Spleen (tissue), 11 donors: ENCODE measurements around the gene C5. TPM values are rescaled to one million over a fixed set of nuclear protein-coding genes. Genes with fewer than 3 reads are reported as not detected.

ENCODE experiments used
- DNase-seq: peaks from one replicate; pipeline ENCODE4 v3.0.0-alpha.2; 2020
- H3K27ac ChIP-seq, 8 donors: fragments of 200-600 bp; sonication (generic) in 7 of 8; 1 replicate in 4 of 8; 2 replicates in 4 of 8; pipeline versions ENCODE4 v1.5.0 to v1.8.0; 2016 to 2021; ENCODE audit warnings: inconsistent platforms in 4 of 8, mild to moderate bottlenecking in 4 of 8, moderate library complexity in 1 of 8
- H3K27me3 ChIP-seq, 7 donors: fragments of 200-600 bp; sonication (generic) in 6 of 7; replicated peaks in 1 of 7; 1 replicate in 4 of 7; 2 replicates in 3 of 7; pipeline versions ENCODE4 v1.5.0 to v1.8.0; 2016 to 2021; ENCODE audit warnings: inconsistent platforms in 3 of 7, mild to moderate bottlenecking in 1 of 7
- H3K36me3 ChIP-seq, 6 donors: fragments of 200-600 bp; sonication (generic) in 5 of 6; 1 replicate in 4 of 6; 2 replicates in 2 of 6; pipeline versions ENCODE4 v1.5.0 to v1.8.0; 2016 to 2021; ENCODE audit warnings: inconsistent platforms in 2 of 6
- H3K4me1 ChIP-seq, 6 donors: fragments of 200-600 bp; sonication (generic) in 5 of 6; 1 replicate in 3 of 6; 2 replicates in 3 of 6; pipeline versions ENCODE4 v1.5.0 to v1.8.0; 2016 to 2021; ENCODE audit warnings: inconsistent platforms in 3 of 6
- H3K4me3 ChIP-seq, 8 donors: fragments of 200-600 bp; sonication (generic) in 7 of 8; 1 replicate in 4 of 8; 2 replicates in 4 of 8; pipeline versions ENCODE4 v1.5.0 to v1.8.0; 2016 to 2021; ENCODE audit warnings: inconsistent platforms in 4 of 8, mild to moderate bottlenecking in 4 of 8, moderate library complexity in 2 of 8
- H3K9me3 ChIP-seq, 8 donors: fragments of 200-600 bp; sonication (generic) in 7 of 8; 1 replicate in 4 of 8; 2 replicates in 4 of 8; pipeline versions ENCODE4 v1.5.0 to v1.8.0; 2016 to 2021; ENCODE audit warnings: inconsistent platforms in 4 of 8
- CTCF ChIP-seq, 11 experiments: fragments of 200-600 bp in 7 of 11; fragments of 450-650 bp in 4 of 11; sonication (generic) in 4 of 11; IDR thresholded peaks in 8 of 11; conservative IDR thresholded peaks in 3 of 11; 1 replicate in 7 of 11; 2 replicates in 4 of 11; pipeline versions ENCODE4 v1.4.0 to v1.8.0; 2016 to 2021; ENCODE audit warnings: antibody characterized with exemption in 11 of 11, inconsistent platforms in 4 of 11, mild to moderate bottlenecking in 1 of 11
- POLR2A ChIP-seq, 3 donors: fragments of 450-650 bp; IDR thresholded peaks; one replicate each; pipeline ENCODE4 v1.5.1; 2017; ENCODE audit warnings: antibody characterized with exemption in 3 of 3, mild to moderate bottlenecking in 1 of 3
- POLR2AphosphoS5 ChIP-seq, 3 donors: sonication (generic); formaldehyde crosslinking; IDR thresholded peaks; one replicate each; pipeline ENCODE4 v1.5.1; 2017; ENCODE audit warnings: antibody characterized with exemption in 3 of 3
- WGBS, 5 donors: extraction: QIAGEN DNeasy Blood & Tissue Kit in 3 of 5; methylation state at CpG; one replicate each; pipeline versions ENCODE4 v1.1.5 to v1.1.7; 2013 to 2018; 5-methylcytosine and 5-hydroxymethylcytosine counted together
- intact Hi-C: fragments of 100-400 bp; cut with DNase I; formaldehyde crosslinking; loops from one replicate; pipeline ENCODE4 v1.15.0; 2023; ENCODE audit warnings: low total_unique reads
- polyA plus RNA-seq, 3 donors: library from polyadenylated mRNA; stranded (reverse); fragments of 200-250 nt; gene quantifications; one replicate each; pipeline ENCODE4 v1.2.1, GENCODE V29; 2013
- total RNA-seq, 7 donors: library from RNA; depleted of rRNA in 3 of 7; stranded (reverse); fragments of >200 nt in 3 of 7; fragmentation: NEBNext Ultra II Directional in 4 of 7; extraction: Animal tissue kit (Norgen Biotek cat#: 25700) in 4 of 7; gene quantifications; one replicate each; pipeline versions ENCODE4 v1.1.0 to v1.2.1, GENCODE V29; 2016 to 2021
- donor health status: healthy with polysubstance abuse.
- donor health status: DM: no; HTN: no; CAD: no; lungs with moderate emphysema.
- donor health status: DM: no; HTN: no; CAD: no.
- donor health status: Bipolar disorder and iron deficiency.
- donor health status: healthy.
- donor health status: DM: no; HTN: no; CAD: no.
- donor health status: DM: yes; HTN: yes; CAD: no.

The C5 gene
- total and polyA plus RNA-seq, 10 donors, result 1.2 to 10.4 (median 2.9) TPM

- Histone ChIP-seq H3K4me1 (peaks cover 21 to 52% (median 37%) of the 10 kb centered on the region in 6 donors), H3K4me3 (peak overlapping the region in 7 of 8 donors; percentile 28 to 97 (median 38)), H3K27me3 (no peaks in the 10 kb centered on the region), H3K27ac (peak overlapping the region; percentile 66 to 94 (median 88)), H3K36me3 (no peaks in the 10 kb centered on the region), H3K9me3 (peaks cover 0 to 11% (median 3%) of the 10 kb centered on the region in 8 donors)
- no peak for TF ChIP-seq POLR2A (IDR thresholded peaks at IDR 0.05)
- DNase-seq, result no peak
- whole genome bisulfite sequencing, 5 donors, result 94 to 98% (median 97%) methylated on average over 2 of the region's 2 CpGs
- intact Hi-C loops, result no loop called here
Measured at GRCh38 chr9:121071370-121071755, 21.3 kb upstream of the C5 start.

DNA sequence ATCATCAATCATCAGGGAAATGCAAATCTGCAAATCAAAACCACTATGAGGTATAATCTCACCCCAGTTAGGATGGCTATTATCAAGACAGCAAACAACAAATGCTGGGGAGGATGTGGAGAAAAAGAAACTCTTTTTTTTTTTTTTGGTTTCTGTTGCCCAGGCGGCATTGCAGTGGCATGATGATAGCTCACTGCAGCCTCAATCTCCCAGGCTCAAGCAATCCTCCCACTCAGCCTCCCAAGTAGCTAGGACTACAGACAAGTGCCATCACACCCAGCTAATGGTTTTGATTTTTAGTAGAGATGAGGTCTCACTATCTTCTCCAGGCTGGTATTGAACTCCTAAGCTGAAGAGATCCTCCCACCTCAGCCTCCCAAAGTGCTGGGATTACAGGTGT is 19.3 kb upstream of the C5 start:
- intact Hi-C loops, result no loop called here
- Histone ChIP-seq H3K27me3 (no peaks in the 10 kb centered on the region), H3K36me3 (no peaks in the 10 kb centered on the region), H3K4me3 (no peak overlapping the region), H3K27ac (no peak overlapping the region), H3K4me1 (peaks cover 21 to 39% (median 26%) of the 10 kb centered on the region in 6 donors), H3K9me3 (peaks cover 0 to 11% (median 3%) of the 10 kb centered on the region in 8 donors)
- 70 to 100% (median 81%) methylated on average over 1 of the region's 1 CpG for WGBS, 5 donors
- no peak for DNase-seq
- TF ChIP-seq CTCF (IDR thresholded peaks at IDR 0.05 in 8 of 11, conservative IDR thresholded peaks at IDR 0.05 in 3 of 11), result no peak
- TF ChIP-seq POLR2A (IDR thresholded peaks at IDR 0.05), result no peak
- TF ChIP-seq POLR2AphosphoS5 (IDR thresholded peaks at IDR 0.05), result no peak

GRCh38 chr9:121067640-121068039 is 17.6 kb upstream of the C5 start:
- 60 to 84% (median 76%) methylated on average over 2 of the region's 2 CpGs for WGBS, 5 donors
- H3K9me3 ChIP-seq, result peaks cover 0 to 11% (median 3%) of the 10 kb centered on the region in 8 donors
- peaks cover 4 to 21% (median 11%) of the 10 kb centered on the region in 6 donors for H3K4me1 ChIP-seq
- TF ChIP-seq POLR2AphosphoS5 (IDR thresholded peaks at IDR 0.05) (no peak), POLR2A (IDR thresholded peaks at IDR 0.05) (no peak), CTCF (IDR thresholded peaks at IDR 0.05 in 8 of 11, conservative IDR thresholded peaks at IDR 0.05 in 3 of 11) (no peak)
- no peak for DNase-seq
- H3K4me3 ChIP-seq, result no peak overlapping the region
- no peak overlapping the region for H3K27ac ChIP-seq
- intact Hi-C loops, result no loop called here
- H3K36me3 ChIP-seq, result no peaks in the 10 kb centered on the region
- H3K27me3 ChIP-seq, result no peaks in the 10 kb centered on the region

- DNase-seq, result no peak
- H3K27ac ChIP-seq, result no peak overlapping the region
- H3K27me3 ChIP-seq, result no peaks in the 10 kb centered on the region
- H3K36me3 ChIP-seq, result no peaks in the 10 kb centered on the region
- intact Hi-C loops, result no loop called here
- H3K4me1 ChIP-seq, result peaks cover 0 to 14% (median 6%) of the 10 kb centered on the region in 6 donors
- 89 to 100% (median 100%) methylated on average over 1 of the region's 1 CpG for WGBS, 5 donors
- H3K4me3 ChIP-seq, result no peak overlapping the region
- peaks cover 0 to 11% (median 3%) of the 10 kb centered on the region in 8 donors for H3K9me3 ChIP-seq
- no peak for TF ChIP-seq CTCF (IDR thresholded peaks at IDR 0.05 in 8 of 11, conservative IDR thresholded peaks at IDR 0.05 in 3 of 11)
- no peak for TF ChIP-seq POLR2AphosphoS5 (IDR thresholded peaks at IDR 0.05)
- TF ChIP-seq POLR2A (IDR thresholded peaks at IDR 0.05), result no peak
Measured at GRCh38 chr9:121066850-121067249, 16.8 kb upstream of the C5 start.
